Fibroblast of lung (primary cell): Measurements from ENCODE around the gene MICU1. TPM values are rescaled to one million over a fixed set of nuclear protein-coding genes. Genes with fewer than 3 reads are reported as not detected.
"Not testable (repeated sequence)": the region's sequence is repeated elsewhere in the genome, so short reads cannot be mapped to it uniquely, and the experiment has no call there.

Experiments used
- DNase-seq, 2 donors: peaks; one replicate each; pipeline versions ENCODE4 v3.0.0 to v3.0.0-alpha.2; 2010; ENCODE audit warnings: low read depth in 2 of 2
- H2AFZ ChIP-seq: 2 replicates; pipeline ENCODE4 v1.5.1; 2012; ENCODE audit warnings: low read length, control low read depth, inconsistent platforms
- H3K27ac ChIP-seq: 2 replicates; pipeline ENCODE4 v1.5.1; 2011; ENCODE audit warnings: low read length, control low read depth; ENCODE audit not compliant: insufficient read depth
- H3K27me3 ChIP-seq: 2 replicates; pipeline ENCODE4 v1.5.1; 2011; ENCODE audit warnings: mild to moderate bottlenecking, low read length; ENCODE audit not compliant: control insufficient read depth, insufficient read depth
- H3K36me3 ChIP-seq: 2 replicates; pipeline ENCODE4 v1.5.1; 2011; ENCODE audit warnings: low read length; ENCODE audit not compliant: control insufficient read depth, insufficient read depth
- H3K4me1 ChIP-seq: 2 replicates; pipeline ENCODE4 v1.5.1; 2011; ENCODE audit warnings: low read length; ENCODE audit not compliant: control insufficient read depth, insufficient read depth; ENCODE audit errors: extremely low read depth
- H3K4me2 ChIP-seq: 2 replicates; pipeline ENCODE4 v1.5.1; 2011; ENCODE audit warnings: low read length, control low read depth; ENCODE audit not compliant: insufficient read depth; ENCODE audit errors: extremely low read depth
- H3K4me3 ChIP-seq, 4 experiments: fragments of 200-600 bp in 1 of 4; sonication (generic) in 1 of 4; replicated peaks in 1 of 4; 2 replicates each; pipeline ENCODE4 v1.5.1; 2011 to 2016; ENCODE audit warnings: low read length in 4 of 4, low read depth in 3 of 4, mild to moderate bottlenecking in 3 of 4, control low read depth in 2 of 4, inconsistent platforms in 1 of 4, mixed read lengths in 1 of 4; ENCODE audit not compliant: insufficient read depth in 1 of 4; ENCODE audit errors: control extremely low read depth in 1 of 4
- H3K79me2 ChIP-seq: 2 replicates; pipeline ENCODE4 v1.5.1; 2012; ENCODE audit warnings: mild to moderate bottlenecking, low read length, inconsistent platforms; ENCODE audit not compliant: control insufficient read depth, insufficient read depth
- H3K9ac ChIP-seq: 2 replicates; pipeline ENCODE4 v1.5.1; 2011; ENCODE audit warnings: mild to moderate bottlenecking, low read length, control low read depth; ENCODE audit not compliant: insufficient read depth
- H3K9me3 ChIP-seq: 2 replicates; pipeline ENCODE4 v1.5.1; 2012; ENCODE audit warnings: low read depth, low read length; ENCODE audit not compliant: control insufficient read depth, insufficient read depth
- H4K20me1 ChIP-seq: 2 replicates; pipeline ENCODE4 v1.5.1; 2011; ENCODE audit warnings: low read length; ENCODE audit not compliant: control insufficient read depth, insufficient read depth; ENCODE audit errors: extremely low read depth
- EZH2 ChIP-seq: IDR thresholded peaks from 2 replicates; pipeline ENCODE4 v1.5.1; 2012; ENCODE audit warnings: low read length, control low read depth, mild to moderate bottlenecking; ENCODE audit errors: missing control alignments
- polyA plus RNA-seq, 2 donors: library from polyadenylated mRNA; depleted of rRNA in 1 of 2; stranded (reverse) in 1 of 2; unstranded in 1 of 2; fragments of >200 nt; gene quantifications; 2 replicates each; pipeline ENCODE4 v1.2.1, GENCODE V29; 2011 to 2012; ENCODE audit warnings: missing spikeins in 1 of 2
- total RNA-seq: library from RNA; depleted of rRNA; stranded (reverse); fragments of >200 nt; gene quantifications from 2 replicates; pipeline ENCODE4 v1.2.1, GENCODE V29; 2014
- TF ChIP-seq, protein P1 (sequence below), 2 donors: IDR thresholded peaks in 1 of 2; conservative IDR thresholded peaks in 1 of 2; 1 replicate in 1 of 2; 2 replicates in 1 of 2; pipeline ENCODE4 v1.5.1; 2011 to 2012; ENCODE audit warnings: low read length in 2 of 2, control low read depth in 1 of 2, inconsistent platforms in 1 of 2, low read depth in 1 of 2, mild to moderate bottlenecking in 1 of 2

The MICU1 gene
- total and polyA plus RNA-seq, 2 donors (not counting 1 experiment from before 2014, with no cell fraction given) = 83.2 to 83.3 TPM

- H2AFZ ChIP-seq = no peak overlapping the region
- peaks cover 1% of the 10 kb centered on the region for H3K36me3 ChIP-seq
- H3K27me3 ChIP-seq = no peaks in the 10 kb centered on the region
- no peak overlapping the region for H3K27ac ChIP-seq
- no peaks in the 10 kb centered on the region for H3K79me2 ChIP-seq
- no peaks in the 10 kb centered on the region for H4K20me1 ChIP-seq
- H3K4me2 ChIP-seq = no peak overlapping the region
- no peak overlapping the region for H3K9ac ChIP-seq
- H3K4me3 ChIP-seq = no peak overlapping the region
- peak; percentile 46 to 79 for DNase-seq
- TF ChIP-seq, protein P1, sequence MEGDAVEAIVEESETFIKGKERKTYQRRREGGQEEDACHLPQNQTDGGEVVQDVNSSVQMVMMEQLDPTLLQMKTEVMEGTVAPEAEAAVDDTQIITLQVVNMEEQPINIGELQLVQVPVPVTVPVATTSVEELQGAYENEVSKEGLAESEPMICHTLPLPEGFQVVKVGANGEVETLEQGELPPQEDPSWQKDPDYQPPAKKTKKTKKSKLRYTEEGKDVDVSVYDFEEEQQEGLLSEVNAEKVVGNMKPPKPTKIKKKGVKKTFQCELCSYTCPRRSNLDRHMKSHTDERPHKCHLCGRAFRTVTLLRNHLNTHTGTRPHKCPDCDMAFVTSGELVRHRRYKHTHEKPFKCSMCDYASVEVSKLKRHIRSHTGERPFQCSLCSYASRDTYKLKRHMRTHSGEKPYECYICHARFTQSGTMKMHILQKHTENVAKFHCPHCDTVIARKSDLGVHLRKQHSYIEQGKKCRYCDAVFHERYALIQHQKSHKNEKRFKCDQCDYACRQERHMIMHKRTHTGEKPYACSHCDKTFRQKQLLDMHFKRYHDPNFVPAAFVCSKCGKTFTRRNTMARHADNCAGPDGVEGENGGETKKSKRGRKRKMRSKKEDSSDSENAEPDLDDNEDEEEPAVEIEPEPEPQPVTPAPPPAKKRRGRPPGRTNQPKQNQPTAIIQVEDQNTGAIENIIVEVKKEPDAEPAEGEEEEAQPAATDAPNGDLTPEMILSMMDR (conservative IDR thresholded peaks at IDR 0.05 in 1 of 2, IDR thresholded peaks at IDR 0.05 in 1 of 2; ENCODE audit: low read depth in 1 of 2, low read length in 2 of 2) = peak; percentile 69 to 70
- TF ChIP-seq EZH2 = no peak
- peaks cover 24% of the 10 kb centered on the region for H3K4me1 ChIP-seq
- no peaks in the 10 kb centered on the region for H3K9me3 ChIP-seq
These were observed 297.6 kb downstream of the MICU1 start for GRCh38 chr10:72328045-72328828.

DNA sequence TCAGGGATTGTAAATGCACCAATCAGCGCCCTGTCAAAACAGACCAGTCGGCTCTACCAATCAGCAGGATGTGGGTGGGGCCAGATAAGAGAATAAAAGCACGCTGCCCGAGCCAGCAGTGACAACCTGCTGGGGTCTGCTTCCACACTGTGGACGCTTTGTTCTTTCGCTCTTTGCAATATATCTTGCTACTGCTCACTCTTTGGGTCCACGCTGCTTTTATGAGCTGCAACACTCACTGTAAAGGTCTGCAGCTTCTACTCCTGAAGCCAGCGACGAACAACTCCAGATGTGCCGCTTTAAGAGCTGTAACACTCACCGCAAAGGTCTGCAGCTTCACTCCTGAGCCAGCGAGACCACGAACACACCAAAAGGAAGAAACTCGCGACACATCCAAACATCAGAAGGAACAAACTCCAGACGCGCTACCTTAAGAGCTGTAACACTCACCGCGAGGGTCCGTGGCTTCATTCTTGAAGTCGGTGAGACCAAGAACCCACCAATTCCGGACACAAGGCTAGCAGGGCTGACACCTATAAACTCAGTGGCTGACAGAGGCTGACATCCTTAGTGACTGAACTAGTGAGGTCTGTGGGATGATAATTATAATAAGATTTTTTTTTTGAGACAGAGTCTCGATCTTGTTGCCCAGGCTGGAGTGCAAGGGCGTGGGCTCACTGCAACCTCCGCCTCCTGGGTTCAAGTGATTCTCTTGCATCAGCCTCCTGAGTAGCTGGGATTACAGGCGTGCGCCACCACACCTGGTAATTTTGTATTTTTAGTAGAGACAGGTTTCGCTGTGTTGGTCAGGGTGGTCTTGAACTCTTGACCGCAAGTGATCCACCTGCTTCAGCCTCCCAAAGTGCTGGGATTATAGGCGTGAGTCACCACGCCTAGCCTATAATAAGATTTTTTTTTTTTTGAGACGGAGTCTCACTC, 298.9 kb downstream of the MICU1 start:
- not testable (repeated sequence) for H3K4me2 ChIP-seq, H2AFZ ChIP-seq, H3K27ac ChIP-seq, H3K4me3 ChIP-seq, DNase-seq, H3K9ac ChIP-seq, H3K9me3 ChIP-seq, H3K27me3 ChIP-seq, H4K20me1 ChIP-seq, H3K79me2 ChIP-seq, H3K36me3 ChIP-seq
- H3K4me1 ChIP-seq = peaks cover 27% of the 10 kb centered on the region

DNA sequence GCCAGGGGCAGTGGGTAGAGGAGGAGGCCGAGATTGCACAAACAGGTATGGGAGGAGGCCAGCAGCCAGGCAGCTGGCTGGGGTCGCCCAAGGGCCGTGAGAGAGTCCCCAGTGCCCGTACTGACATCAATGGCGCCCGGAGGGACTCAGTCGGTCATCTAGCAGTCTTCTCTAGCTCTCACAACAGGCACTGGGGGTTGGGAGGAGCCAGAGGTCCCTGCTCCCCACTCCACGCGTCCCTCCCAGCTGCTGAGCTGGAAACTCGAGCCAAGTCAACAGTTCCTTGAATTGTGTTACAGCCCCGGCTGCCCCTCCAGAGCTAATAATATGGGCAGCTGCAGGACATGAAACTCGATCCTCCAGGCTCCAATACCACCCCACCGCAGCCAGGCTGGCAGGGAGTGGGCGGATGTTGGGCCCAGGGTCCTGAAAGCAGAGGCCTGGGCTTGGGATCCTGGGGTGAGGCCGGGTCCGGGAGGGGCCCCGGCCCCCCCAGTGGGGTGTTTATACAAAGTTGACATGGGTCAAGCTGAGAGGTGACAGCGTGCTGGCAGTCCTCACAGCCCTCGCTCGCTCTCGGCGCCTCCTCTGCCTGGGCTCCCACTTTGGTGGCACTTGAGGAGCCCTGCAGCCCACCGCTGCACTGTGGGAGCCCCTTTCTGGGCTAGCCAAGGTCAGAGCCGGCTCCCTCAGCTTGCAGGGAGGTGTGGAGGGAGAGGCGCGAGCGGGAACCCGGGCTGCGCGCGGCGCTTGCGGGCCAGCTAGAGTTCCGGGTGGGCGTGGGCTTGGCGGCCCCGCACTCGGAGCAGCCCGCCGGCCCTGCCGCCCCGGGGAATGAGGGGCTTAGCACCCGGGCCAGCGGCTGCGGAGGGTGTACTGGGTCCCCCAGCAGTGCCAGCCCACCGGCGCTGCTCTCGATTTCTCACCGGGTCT, 300.4 kb downstream of the MICU1 start:
- H3K4me2 ChIP-seq = peak overlapping the region; percentile 44
- not testable (repeated sequence) for H3K36me3 ChIP-seq, H3K9me3 ChIP-seq, H3K27ac ChIP-seq, H3K27me3 ChIP-seq, H4K20me1 ChIP-seq, H3K4me3 ChIP-seq, H3K79me2 ChIP-seq
- DNase-seq = peak; percentile 51 to 92
- peaks cover 31% of the 10 kb centered on the region for H3K4me1 ChIP-seq
- H2AFZ ChIP-seq = peak overlapping the region; percentile 60
- peak overlapping the region; percentile 46 for H3K9ac ChIP-seq
